Stimulated activated CD4-positive, alpha-beta T cell treated with anti-CD3 and anti-CD28 coated beads, TNF-alpha, amount 100 ng/mL, for 48 hours (primary cell): ENCODE data around the gene KIF3A.
A peak's percentile ranks its signal among the peaks of the same experiment; 100 is the strongest.
"Not testable (repeated sequence)": the region's sequence is repeated elsewhere in the genome, so short reads cannot be mapped to it uniquely, and the experiment has no call there.

Experiments used
- DNase-seq, 3 donors: peaks; one replicate each; pipeline ENCODE4 v3.0.0-alpha.2; 2020; ENCODE audit warnings: low read depth in 3 of 3

Gene KIF3A

GRCh38 chr5:132718544-132719312, 18.6 kb downstream of the KIF3A start:
- DNase-seq, result no peak

- no peak for DNase-seq
Observed at GRCh38 chr5:132714456-132715307, 22.7 kb downstream of the KIF3A start.

GRCh38 chr5:132708645-132709044, 28.7 kb downstream of the KIF3A start:
- DNase-seq, result no peak

GRCh38 chr5:132704875-132705274, 32.5 kb downstream of the KIF3A start:
- no peak for DNase-seq

- no peak for DNase-seq
Observed at GRCh38 chr5:132695956-132696355, 41.4 kb downstream of the KIF3A start.

GRCh38 chr5:132692632-132692967, 44.7 kb downstream of the KIF3A start:
- no peak for DNase-seq

- not testable (repeated sequence) for DNase-seq
Observed at GRCh38 chr5:132691755-132692631, 45.4 kb downstream of the KIF3A start.

- no peak for DNase-seq
Observed at GRCh38 chr5:132690156-132690555, 47.2 kb downstream of the KIF3A start.

- no peak for DNase-seq
Observed at GRCh38 chr5:132689513-132689912, 47.8 kb downstream of the KIF3A start.

GRCh38 chr5:132688536-132689339, 48.6 kb downstream of the KIF3A start:
- DNase-seq, result peak in 1 of 3 donors; percentile 18

- DNase-seq, result no peak
Observed at GRCh38 chr5:132687995-132688394, 49.4 kb downstream of the KIF3A start.

GRCh38 chr5:132686193-132686592, 51.2 kb downstream of the KIF3A start:
- DNase-seq, result no peak

- no peak for DNase-seq
Observed at GRCh38 chr5:132684922-132685720, 52.2 kb downstream of the KIF3A start.

GRCh38 chr5:132684491-132684890, 52.9 kb downstream of the KIF3A start:
- DNase-seq, result no peak

GRCh38 chr5:132681983-132682382, 55.4 kb downstream of the KIF3A start:
- DNase-seq, result no peak

GRCh38 chr5:132681476-132681831, 55.9 kb downstream of the KIF3A start:
- no peak for DNase-seq

GRCh38 chr5:132680780-132681475, 56.4 kb downstream of the KIF3A start:
- no peak for DNase-seq

GRCh38 chr5:132679717-132680380, 57.5 kb downstream of the KIF3A start:
- no peak for DNase-seq

GRCh38 chr5:132679166-132679565, 58.2 kb downstream of the KIF3A start:
- DNase-seq, result no peak
